GDM1 (cell line): ENCODE data around the gene OAT.

Experiments used
- DNase-seq: peaks from one replicate; lab custom pipeline; 2025; lab: John Stamatoyannopoulos, UW

The OAT gene

DNA sequence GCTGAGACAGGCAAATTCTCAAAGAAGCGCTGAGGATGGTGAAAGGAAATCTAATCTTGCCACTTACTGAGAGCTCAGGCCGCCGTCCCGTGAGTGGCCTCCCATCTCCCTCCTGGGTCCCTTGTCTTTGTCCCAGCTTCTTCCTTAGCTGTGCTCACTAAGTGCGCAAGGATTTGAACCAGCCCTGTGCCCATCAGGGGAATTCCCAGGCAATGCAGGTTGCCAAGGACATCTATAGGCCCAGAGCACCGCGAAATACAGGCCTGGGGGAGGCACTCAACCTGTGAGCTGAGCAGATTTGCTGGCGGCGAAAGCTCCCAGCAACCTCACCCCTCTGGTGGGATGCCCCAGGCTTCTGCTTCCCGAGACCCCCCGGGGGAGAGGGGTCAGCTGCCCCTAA is 64.8 kb downstream of the OAT start:
- DNase-seq = no peak

DNA sequence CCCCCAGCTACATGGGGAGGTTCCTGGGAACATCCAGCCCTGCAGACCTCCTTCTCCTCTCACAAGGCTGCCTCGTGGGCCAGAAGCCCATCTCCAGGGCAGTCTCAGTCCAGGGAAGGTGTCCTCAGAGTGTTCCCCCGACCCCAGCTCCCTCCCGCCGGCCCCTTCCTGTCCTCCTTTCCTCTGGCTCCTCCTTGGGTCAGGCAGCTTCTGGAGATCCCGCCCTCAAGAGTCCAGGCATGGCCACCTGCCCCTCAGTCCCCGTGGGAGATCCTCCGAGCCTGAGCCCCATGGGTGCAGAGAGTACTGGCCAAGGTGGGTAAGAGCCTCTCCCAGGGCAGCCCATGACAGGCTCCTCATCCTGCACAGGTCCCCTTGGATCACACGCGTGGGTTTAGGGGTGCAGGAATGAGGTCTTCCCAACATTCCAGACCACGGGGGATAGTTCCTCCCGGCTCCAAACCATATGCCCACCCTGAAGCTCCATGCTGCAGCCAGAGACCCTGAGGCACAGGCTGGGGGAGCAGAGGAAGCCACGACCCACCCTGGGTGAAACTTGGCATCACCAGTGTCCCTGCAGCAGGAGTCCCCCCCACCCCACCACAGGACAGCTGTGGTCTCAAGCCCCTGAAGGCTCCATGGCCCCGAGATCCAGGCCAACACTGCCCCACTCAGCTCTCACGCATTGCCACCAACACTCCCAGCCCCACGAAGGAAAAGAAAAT is 65.5 kb downstream of the OAT start:
- no peak for DNase-seq

DNA sequence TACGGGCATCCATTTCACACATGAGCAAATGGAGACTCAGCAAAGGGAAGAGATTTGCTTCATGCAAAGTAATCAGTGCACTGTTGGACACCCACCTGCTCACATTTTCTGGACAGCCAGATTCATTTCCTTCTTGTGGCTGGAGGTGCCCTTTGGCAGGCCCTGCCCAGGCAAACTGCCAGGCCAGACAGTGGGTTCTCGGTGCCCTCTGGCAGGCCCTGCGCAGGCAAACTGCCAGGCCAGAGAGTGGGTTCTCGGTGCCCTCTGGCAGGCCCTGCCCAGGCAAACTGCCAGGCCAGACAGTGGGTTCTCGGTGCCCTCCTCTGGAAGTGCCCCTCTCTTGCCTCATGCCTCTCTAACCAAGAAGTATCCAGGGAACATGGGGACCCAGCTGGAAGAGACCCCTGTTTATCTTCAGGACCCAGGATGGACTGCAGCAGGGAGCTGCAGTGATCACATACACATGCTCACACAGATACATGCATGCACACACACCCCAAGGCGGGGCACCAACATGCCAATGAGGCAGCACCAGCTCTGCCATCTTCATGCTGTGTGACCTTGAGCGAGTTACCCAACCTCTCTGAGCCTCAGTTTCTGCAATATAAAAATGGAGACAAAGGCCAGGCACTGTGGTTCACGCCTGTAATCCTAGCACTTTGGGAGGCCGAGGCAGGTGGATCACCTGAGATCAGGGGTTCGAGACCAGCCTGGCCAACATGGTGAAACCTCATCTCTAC is 67.1 kb downstream of the OAT start:
- no peak for DNase-seq

DNA sequence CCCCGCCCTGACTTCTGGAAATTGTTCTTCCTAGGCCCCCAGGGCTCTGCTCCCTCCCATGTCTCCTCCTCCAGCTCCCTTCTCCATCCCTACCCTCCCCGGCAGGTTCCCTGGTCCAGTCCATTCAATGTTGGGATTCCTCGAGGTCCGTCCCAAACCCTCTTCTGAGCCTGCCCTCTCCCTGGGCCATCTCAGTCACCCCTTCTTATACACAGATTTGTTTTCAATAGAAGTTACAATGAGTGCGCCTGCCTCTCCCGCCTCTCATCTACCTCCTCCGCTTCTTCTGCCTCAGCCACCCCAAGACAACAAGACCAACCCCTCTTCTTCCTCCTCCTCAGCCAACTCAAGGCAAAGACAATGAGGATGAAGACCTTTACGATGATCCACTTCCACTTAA is 67.9 kb downstream of the OAT start:
- no peak for DNase-seq

DNA sequence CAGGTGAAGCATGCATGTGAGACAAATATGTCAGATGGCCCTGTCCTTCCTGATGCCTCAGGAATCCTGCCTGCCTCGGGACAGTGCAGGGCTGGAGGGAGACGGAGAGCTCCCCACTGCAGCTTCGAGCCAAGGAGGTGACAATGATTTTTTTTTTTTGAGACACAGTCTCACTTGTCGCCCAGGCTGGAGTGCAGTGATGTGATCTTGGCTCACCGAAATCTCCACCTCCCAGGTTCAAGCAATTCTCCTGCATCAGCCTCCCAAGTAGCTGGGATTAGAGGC is 68.8 kb downstream of the OAT start:
- DNase-seq = no peak

DNA sequence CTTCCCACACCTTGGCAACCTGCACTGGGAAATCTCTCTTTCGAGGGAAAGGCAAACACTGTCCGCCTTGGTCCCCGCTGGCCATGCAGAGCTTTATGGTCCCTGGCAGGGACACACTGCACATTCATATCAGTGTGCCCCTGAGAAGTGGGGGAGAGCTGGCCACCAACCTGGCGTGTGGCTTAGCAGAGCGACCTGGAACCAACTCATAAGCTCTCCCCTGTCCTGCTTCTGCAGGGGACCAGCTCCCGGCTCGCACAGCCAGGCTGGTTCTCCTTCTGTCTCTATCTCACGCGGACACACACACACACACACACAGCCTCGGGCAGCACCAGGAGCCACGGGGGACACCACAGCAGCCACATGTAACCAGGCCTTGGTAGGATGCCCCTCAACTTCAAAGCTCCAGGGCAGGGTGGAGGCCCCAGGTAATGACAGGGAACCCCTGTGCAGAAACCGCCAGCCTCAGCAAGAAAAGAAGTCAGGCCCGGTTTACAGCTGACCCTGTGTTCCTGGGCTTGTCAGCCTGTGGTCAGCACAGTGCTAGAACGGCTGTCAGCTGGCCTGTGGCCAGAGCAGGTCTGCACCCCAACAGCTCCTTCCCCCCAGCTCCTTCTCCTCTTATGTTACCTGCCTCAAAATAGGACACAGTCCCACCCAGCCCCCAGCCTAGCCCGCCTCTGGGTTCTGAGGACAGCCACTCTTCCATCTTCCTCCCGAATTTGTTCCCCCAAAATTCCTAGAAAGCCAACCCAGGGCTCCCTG is 69.3 kb downstream of the OAT start:
- no peak for DNase-seq

DNA sequence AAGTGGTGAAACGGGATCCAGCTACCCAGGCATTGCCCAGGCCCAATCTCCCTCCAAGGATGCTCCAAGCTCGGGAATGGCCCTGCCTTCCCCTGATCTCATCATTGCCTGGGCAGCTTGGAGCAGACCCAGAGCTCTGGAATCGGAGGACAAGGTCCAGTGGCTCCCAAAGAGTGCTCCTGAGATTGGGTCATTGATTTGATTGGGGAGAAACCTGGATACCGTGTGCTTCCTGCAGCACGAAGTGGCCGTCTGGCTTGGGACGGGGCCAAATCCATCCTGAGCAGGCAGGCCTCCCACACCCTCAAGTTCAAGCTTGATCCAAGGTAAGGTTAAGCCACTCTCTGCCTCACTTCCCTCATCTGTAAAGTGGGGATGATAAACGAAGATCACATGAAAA is 69.9 kb downstream of the OAT start:
- no peak for DNase-seq

DNA sequence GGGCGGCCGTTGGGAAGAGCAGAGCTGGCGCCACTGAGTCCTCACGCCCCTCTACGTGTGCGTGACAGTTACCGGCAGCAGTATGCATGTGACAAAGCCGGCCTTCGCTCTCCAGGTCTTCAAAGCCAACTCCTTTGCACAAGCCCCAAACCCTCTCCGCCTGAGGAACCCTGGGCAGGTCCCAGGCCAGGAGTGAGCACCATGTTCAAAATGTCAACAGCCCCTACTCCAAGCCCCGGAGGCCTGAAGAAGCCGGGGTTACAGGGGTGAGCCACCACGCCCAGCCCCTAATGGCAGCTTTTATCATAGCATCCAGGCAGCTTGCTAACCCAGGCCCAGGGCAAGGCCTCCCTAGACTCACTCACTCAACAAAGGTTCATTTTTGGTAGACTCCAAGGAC is 70.8 kb downstream of the OAT start:
- no peak for DNase-seq
